GM18511 (cell line): ENCODE results near the gene CDH4.
"Not testable (repeated sequence)": the region's sequence is repeated elsewhere in the genome, so short reads cannot be mapped to it uniquely, and the experiment has no call there.

Experiments used
- ATAC-seq: cut with Tn5 transposase; IDR thresholded peaks from one replicate; pipeline ENCODE4 v1.9.1; 2021; ENCODE audit warnings: mild to moderate bottlenecking, moderate library complexity; ENCODE audit not compliant: unreplicated experiment

CDH4 gene

GRCh38 chr20:61839912-61840778 lies 588.1 kb downstream of the CDH4 start:
- ATAC-seq, result no peak

DNA sequence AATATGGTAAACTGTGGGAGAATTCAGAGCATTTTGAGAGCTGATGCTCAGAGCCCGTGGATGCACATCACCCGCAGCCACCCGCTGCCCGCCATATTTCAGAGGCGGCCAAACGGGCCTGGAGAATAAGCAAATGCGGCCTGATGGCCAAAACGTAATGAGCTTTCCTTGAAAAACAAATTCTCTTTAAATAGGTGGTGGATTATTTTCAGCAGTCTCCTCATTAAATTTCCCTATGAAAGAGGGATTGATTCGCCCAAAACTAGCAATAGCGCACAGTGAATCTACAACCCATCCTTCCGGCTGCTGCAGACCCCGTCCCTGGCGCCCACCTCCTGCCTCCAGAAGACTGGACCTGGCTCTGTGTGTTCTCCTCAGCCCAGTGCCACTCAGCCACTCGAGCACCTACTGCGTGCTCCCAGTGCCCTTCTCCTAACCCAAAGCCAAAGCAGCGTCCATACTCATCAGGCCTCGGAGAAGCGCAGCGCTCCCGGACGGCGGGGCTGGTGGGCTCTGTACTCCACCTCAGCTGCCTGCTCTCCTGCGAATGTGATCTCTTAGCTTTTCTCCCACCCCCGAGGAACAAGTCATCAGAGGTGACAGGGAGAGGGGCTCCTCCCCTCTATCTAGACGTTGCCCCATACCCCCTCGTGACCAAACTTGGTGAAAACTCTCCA lies 588.9 kb downstream of the CDH4 start:
- no peak for ATAC-seq

GRCh38 chr20:61841551-61841950 lies 589.5 kb downstream of the CDH4 start:
- ATAC-seq, result no peak

- no peak for ATAC-seq
Measured at GRCh38 chr20:61841966-61842365, 589.9 kb downstream of the CDH4 start.

DNA sequence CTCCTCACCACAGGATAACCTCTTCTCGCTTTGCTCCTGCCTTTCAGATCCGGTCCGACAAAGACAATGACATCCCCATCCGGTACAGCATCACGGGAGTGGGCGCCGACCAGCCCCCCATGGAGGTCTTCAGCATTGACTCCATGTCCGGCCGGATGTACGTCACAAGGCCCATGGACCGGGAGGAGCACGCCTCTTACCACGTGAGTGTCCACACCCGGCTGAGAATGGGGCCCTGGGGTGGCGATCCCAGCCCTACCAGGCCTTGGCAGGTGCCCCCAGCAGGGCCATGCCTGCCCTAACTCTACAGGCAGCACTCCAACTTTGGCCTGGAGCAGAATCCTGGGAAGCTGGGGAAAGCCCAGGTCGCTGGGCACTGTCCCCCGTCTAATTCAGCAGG lies 592.6 kb downstream of the CDH4 start:
- no peak for ATAC-seq

GRCh38 chr20:61845233-61845671 lies 593.2 kb downstream of the CDH4 start:
- ATAC-seq, result no peak

GRCh38 chr20:61846074-61846473 lies 594.0 kb downstream of the CDH4 start:
- ATAC-seq, result no peak

GRCh38 chr20:61846741-61847419 lies 594.8 kb downstream of the CDH4 start:
- no peak for ATAC-seq

DNA sequence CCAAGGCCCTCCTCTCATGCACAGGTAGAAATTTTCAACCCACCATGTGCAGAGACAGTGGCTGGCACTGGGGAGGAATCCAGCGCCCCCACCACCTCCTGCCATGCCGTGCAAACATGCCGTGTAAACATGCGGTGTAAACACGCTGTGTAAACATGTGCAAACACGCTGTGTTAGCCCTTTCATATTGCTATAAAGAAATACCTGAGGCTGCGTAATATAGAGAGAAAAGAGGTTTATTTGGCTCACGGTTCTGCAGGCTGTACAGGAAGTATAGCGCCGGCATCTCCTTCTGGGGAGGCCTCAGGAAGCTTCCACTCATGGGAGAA lies 595.3 kb downstream of the CDH4 start:
- no peak for ATAC-seq

- no peak for ATAC-seq
Measured at GRCh38 chr20:61847986-61848385, 595.9 kb downstream of the CDH4 start.

DNA sequence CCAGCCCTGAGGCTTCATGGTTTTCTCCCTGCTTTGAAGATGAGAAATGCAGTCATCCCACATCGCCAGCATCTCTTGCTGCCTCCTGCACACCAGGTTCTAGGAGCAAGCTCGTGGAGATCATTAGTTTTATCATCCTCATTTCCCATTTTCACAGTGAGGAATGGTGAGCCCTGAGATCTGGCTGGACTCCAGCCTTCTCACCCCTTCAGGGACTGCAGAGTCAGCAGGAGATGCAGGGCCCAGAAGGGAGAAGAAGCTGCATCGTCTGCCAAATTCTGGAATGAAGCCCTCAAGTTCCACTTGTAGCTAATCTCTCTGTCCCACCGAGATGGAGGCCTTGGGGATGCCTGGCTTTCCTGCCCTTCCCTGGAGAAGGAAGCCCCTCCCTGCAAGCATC lies 596.8 kb downstream of the CDH4 start:
- no peak for ATAC-seq

DNA sequence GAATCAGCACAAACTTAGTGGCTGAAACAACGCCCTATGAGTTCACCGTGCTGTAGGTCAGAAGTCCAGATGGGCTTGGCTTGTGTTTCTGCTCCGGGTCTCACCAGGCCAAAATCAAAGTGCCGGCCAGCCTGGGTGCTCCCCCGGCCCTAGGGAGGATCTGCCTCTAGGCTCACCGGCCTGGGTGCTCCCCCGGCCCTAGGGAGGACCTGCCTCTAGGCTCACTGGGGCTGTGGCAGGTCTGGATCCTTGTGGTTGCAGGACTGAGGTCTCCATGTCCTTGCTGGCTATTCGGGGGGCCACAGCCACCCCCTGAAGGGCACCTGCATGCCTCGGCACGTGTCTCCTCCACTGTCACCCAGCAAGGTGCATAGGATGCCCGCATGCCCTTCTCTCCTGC lies 597.3 kb downstream of the CDH4 start:
- no peak for ATAC-seq

DNA sequence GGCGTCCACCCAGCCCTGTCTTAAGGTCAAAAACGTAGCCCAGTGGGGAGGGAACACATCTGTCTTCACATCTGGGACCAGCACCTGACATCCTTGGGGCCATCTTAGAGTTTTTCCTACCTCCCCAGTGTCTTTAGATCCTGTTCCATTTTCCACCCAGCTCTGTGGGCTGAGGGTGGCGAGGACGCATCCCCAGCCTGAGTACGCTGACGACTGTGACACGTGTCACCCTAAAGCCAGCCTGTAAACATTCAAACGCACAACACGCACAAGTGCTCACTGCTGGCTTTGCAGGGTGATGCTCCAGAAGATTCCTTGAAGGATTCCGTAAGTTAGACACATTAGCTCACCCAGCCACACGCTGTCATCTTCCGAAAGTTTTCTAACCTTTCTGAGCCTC lies 597.8 kb downstream of the CDH4 start:
- ATAC-seq, result no peak

GRCh38 chr20:61850457-61850856 lies 598.4 kb downstream of the CDH4 start:
- ATAC-seq, result no peak

- no peak for ATAC-seq
Measured at GRCh38 chr20:61850926-61851900, 599.2 kb downstream of the CDH4 start.

DNA sequence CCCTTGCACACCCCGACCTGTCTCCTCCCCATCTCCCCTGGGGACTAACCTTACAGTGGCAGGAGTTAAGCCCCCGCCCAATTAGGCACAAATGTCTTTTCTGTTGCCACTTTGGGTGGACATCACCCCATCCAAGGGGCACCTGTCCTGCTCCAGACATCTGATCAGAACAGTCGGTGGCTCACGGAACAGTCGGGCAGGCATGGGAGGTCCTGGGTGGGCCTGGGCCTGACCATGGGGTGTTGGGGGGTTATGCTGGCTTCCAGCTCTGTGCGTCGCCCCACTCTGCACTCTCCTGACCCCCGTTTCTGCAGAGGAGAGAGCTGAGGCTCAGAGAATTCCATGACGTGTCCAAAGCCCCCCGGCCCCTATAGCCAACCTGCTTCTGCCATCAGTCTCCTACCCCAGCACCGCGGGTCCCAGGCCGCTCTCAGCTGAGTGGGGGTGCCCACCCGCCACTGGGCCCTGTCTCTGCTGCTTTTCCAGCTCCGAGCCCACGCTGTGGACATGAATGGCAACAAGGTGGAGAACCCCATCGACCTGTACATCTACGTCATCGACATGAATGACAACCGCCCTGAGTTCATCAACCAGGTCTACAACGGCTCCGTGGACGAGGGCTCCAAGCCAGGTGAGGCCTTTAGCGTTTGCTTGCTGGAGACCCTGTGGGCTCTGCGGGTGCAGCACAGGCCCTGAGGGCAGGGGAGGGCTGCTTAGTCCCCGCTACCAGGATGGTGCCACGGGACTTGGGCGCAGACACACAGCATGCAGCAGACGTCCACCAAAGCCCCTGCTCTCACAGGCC lies 600.4 kb downstream of the CDH4 start:
- no peak for ATAC-seq

DNA sequence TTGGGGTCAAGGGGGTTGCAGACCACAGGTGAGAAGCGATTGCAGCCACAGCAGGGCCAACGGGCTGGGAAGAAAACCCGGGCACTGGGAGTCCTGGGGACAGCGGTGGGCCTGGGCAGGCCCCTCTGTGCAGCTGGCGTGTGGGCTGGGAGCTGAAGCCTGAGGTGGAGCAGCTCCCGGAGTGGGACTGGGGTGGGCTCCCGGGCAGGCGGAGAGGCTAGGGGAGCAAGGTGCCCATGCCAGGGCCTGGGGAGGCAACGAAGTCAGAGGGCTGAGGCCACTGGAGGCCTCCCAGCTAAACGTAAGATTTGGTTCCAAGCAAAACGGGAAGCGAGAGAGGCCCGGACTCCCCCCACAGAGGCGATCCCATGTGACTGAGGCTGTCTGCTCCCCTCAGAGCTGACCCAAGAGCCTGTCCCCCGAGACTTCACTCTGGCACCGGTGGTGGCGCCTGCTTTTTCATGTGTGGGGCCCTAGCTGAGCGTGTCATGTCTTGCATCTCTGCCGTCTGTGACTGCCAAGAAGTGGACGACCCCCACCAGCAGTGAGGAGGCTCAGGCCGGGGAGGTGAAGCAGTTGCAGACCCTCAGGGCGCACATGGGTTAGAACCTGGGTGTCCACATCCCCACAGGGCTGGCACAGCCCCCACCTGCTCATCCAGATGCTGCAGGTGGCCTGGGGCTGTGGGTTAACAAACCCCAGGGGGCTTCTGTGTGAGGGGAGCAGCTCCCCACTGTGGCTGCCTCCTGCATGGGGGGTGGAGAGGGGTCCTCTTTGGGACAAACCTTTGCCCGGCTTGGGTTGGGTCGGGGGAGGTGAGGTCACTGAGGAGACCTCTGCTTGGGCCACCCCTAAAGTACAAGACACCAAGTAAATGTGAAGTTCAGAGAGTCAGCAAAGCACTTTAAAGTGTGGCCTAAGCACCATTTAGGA lies 601.3 kb downstream of the CDH4 start:
- ATAC-seq, result no peak

- ATAC-seq, result not testable (repeated sequence)
Measured at GRCh38 chr20:61854538-61854937, 602.5 kb downstream of the CDH4 start.

- ATAC-seq, result no peak
Measured at GRCh38 chr20:61855286-61855685, 603.2 kb downstream of the CDH4 start.
